Measurements from ENCODE around the gene TYRP1.

The TYRP1 gene

DNA sequence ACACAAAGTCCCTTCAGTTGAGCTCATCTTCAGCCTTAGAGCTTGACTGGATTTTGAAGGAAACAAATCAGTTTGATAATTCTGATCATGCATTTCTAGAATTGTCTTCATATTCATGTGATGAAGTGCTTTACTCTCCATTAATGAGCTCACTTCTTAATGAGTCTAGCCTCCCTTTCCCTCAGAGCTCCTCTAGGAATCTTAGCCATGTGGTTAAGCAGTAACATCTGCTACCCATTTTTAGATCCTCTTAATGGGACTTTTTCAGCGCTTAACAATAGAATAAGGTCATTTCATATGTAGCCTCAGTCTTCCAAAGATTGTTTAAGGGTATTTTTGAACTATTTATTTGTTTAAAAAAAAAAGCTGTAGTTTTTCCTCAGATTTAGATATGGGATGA, 44.7 kb downstream of the TYRP1 start:
- peak; percentile 13 for DNase-seq

DNA sequence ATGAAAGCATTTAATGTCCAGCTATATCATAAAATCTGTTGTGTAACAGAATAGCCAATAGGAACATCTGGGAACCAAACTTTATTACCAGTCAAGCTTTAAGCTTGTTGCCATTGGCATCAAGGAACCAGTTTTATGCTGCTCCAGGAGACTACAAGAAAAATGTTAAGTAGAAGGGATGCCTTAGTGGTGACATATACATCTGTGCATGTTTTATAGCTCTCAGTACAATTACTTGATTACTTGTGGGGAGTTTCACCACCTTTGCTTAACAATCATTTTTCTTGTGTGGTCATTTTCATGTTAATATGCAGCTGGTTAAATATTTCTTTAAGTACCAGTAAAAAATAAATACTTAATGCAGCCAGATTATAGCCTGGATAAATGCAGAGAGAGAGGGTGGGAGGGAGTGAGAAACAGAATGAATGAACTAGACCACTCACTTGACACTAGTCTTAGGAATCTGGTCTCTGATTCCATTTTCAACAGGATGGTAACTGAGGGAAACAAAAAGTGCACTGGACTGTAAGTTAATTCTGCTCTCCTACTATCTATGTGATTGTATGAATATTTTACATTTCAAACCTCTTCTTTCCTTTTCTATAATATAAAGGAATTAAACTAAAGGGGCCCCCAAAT, 45.9 kb downstream of the TYRP1 start:
- no peak for DNase-seq

DNA sequence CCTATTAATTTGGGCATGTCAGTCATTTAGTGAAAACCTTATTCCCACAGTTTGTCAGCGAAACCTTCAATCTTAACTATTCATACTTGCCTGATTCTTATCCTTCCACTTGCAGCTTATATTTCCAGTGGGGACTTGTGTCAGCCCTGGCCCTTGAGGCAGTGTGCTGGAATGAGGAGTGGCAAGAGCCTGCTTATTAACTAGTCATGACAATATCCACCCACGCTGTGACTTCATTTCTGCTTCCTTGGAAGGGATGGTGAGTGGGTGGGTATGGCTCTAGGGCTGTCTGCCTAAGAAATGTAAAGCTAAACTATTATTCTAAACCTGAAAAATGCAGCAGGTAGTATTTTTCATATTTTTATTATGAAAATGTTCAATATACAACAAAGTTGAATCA, 47.7 kb downstream of the TYRP1 start:
- no peak for DNase-seq

DNA sequence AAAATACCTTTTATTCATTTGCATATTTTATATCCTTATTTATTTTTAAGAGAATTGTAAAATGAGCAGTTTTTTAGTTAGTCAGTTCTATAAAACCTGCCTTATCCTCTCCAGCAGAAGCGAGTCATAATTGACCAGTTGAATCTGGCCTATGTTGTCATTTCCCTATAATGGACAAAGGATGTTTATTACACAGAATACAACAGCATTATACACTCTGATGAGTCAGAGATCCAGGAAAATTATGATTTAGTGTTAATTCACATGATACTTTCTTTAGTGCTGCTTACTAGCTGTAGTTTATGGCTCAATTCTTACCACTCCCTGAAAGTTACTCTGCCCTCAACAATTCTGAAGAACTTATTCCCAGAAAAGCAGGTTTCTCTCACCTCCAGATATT, 54.8 kb downstream of the TYRP1 start:
- no peak for DNase-seq

DNA sequence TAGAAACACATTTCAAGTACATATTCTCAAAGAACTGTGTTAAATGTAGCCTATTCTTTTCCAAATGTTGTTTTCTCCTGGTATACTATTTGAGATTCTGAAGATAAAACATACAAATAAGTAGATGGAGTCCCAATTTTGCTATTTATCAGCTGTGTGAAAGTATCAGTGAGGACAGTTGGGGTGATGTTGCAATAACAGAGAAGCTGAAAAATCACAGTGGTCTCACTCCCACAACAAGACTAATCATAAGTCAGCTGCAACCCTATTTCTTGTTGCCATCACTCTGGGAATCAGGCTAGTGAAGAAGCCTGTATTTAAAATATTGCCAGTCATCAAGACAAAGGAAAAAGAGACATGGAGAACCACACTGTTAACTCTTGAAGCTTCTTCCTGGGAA, 55.8 kb downstream of the TYRP1 start:
- no peak for DNase-seq

DNA sequence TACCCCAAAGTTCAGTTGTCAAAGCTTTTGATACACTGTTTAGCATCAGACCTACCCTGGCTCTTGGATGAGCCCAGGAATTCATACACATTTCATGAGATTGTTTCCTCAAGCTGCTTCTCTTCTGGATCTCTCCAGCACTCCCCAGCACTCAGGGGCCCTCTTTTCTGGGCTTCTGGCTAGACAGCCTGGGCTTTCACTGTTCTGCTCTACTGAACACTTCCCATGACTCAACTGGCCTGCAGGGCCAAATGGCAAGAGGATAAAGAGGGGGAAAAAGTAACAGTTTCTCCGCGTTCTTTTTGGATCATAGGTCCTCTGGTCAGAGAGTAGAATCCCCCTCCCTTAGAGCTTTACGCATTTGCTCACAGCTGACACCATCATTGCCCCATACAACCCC, 60.7 kb downstream of the TYRP1 start:
- no peak for DNase-seq

DNA sequence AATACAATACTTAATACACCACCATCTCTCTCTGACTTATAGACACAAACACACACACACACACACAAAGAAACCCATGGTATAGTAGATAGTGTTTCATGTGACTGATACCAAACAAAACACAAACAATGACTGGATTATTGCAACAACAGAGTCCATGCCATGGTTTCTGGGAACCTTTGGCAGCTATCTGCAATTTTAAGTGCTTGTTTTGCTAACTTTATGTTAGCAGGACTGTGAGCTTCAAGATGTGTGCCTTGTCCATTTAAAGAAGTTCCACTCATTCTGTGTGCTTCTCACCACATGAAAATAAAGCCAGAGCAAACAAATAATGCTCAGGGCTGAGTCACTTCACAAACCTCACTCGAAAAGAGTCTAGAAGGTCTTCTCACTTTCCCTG, 66.6 kb downstream of the TYRP1 start:
- DNase-seq, result no peak

Data from retina (tissue), 1 donor.